22Rv1 (cell line): ENCODE results near the gene HEXB.

Experiments
- ZFX ChIP-seq: fragments of 450-650 bp; IDR thresholded peaks from 2 replicates; pipeline ENCODE4 v1.6.1; 2017; ENCODE audit warnings: antibody characterized with exemption, borderline replicate concordance
- TF ChIP-seq, protein P1 (sequence below): fragments of 450-650 bp; IDR thresholded peaks from 2 replicates; pipeline ENCODE4 v1.5.1; 2017; ENCODE audit warnings: mild to moderate bottlenecking

DNA sequence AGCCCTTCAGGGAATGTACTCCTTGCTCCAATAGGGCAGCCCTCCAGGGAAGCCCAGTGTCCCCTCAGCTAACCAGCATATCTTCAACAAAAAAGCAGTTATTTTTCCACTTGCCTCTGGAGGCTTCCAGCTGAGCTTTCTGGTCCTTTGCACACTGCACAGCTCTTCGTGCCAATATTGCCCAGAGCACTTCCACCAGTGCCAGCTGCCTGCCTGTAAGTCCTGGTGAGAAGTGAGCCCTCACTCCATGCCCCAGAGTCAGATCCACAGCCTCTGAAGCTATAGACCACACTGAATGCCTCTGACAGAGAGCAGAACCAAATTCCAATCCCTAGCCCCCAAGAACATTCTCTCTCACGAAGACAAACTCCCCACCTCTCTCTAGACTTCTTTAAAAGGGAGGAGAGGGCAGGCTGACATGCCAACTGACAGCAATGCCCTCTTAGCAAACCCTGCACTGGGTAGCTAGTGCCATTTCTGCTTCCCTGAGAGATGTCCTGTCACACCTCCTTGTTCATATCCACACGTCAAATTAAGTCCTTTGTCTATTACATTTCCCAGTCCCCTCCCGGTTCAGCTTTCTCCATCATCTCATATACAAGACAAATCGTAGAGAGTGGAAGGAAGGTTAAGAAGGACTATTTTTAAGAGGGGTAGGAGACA lies 12.7 kb upstream of the HEXB start:
- TF ChIP-seq, protein P1, sequence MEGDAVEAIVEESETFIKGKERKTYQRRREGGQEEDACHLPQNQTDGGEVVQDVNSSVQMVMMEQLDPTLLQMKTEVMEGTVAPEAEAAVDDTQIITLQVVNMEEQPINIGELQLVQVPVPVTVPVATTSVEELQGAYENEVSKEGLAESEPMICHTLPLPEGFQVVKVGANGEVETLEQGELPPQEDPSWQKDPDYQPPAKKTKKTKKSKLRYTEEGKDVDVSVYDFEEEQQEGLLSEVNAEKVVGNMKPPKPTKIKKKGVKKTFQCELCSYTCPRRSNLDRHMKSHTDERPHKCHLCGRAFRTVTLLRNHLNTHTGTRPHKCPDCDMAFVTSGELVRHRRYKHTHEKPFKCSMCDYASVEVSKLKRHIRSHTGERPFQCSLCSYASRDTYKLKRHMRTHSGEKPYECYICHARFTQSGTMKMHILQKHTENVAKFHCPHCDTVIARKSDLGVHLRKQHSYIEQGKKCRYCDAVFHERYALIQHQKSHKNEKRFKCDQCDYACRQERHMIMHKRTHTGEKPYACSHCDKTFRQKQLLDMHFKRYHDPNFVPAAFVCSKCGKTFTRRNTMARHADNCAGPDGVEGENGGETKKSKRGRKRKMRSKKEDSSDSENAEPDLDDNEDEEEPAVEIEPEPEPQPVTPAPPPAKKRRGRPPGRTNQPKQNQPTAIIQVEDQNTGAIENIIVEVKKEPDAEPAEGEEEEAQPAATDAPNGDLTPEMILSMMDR: no peak
- no peak for TF ChIP-seq ZFX
